GM21515 (cell line): Measurements from ENCODE around the gene MGST3.
"Not testable (repeated sequence)": the region's sequence is repeated elsewhere in the genome, so short reads cannot be mapped to it uniquely, and the experiment has no call there.

Experiments
- ATAC-seq: cut with Tn5 transposase; IDR thresholded peaks from one replicate; pipeline ENCODE4 v1.9.1; 2021; ENCODE audit not compliant: unreplicated experiment

MGST3 gene

DNA sequence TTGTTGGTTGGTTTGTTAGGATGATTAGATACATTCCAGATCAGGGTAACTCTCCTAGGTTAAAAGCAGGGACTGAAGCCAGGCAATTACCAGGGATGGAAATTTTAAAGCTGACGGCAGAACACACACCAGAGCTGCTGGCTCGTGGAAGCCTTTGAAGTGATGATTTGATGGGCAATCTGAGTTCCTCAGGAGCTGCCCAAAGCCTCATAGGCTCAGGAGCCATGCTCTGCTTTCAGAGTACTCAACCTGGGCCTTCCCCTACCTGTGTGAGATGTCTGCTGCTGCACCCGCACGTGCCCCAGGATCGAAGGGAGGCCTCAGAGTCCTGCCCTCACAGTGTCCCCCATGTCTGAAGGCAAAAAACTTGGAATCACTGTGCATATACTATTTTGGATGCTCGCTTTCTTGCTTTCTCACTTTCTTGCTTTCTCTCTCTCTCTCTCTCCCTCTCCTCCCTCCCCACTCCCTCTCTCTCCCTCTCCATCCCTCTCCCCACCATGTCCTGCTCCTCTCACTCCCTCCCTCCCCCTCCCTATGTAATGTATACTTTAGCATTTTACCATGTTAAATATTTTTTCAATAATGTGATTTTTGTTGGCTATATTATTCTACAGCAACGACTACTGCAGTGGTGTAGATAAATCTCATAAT, 18.0 kb downstream of the MGST3 start:
- ATAC-seq: no peak

DNA sequence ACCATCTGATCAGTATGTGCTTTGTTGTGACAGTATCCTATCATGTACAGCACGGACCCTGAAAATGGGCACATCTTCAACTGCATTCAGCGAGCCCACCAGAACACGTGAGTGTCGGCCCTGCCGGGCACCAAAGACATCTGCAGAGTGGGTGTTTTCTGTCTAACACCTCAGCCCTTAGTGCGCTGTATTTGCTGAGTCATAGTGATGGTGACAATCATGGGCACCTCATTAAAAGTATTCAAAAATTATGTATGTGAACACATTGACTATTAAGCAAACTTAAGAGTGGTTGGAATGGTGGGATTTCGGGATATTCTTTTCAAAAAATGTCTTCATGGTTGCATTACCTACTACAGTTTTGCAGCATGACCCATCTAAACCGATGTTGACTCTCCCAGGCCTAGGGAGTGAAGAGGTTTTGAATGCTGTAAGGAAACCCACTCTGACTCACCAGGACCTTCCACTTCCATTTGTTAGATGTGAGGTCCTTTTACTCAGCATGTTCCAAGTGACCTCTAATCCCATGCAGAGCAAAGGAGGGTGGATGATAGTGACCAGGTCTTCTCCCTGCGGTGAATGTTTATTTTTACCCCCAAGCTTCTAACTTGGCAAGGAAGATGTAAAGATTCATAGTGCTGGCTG, 20.1 kb downstream of the MGST3 start:
- ATAC-seq: no peak

DNA sequence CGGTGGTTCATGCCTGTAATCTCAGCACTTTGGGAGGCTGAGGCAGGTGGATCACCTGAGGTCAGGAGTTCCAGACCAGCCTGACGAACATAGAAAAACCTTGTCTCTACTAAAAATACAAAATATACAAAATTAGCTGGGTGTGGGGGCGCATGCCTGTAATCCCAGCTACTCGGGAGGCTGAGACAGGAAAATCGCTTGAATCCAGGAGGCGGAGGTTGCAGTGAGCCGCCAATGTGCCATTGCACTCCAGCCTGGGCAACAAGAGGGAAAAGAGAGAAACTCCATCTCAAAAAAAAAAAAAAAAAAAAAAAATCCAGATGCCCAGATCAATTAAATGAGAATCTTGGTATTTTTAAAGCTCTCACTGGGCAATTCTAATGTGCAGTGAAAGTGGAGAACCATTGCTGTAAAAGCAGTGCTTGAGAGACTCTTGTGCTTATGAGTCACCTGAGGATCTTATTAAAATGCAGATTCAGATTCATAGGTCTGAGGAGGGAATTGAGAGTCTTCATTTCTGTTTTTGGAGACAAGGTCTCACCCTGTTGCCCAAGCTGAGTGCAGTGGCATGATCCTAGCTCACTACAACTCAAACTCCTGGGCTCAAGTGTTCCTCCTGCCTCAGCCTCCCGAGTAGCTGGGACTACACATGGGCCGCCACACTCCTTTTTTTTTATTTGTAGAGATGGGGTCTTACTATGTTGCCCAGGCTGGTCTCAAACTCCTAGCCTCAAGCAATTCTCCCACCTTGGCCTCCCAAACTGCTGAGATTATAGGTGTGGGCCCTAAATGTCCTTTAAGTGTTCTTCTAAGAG, 27.9 kb downstream of the MGST3 start:
- ATAC-seq: not testable (repeated sequence)

DNA sequence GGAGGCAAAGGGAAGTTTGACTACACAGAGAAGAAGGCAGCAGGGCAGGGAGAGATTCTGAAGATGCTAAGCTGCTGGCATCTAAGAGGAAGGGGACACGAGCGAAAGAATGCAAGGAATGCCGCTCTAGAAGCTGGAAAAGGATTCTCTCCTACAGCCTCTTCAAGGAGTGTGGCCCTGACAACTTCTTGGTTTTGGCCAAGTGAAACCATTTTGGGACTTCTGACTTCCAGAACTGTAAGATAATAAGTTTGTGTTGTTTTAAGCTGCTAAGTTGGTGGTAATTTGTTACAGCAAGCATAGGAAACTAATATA, 28.5 kb downstream of the MGST3 start:
- ATAC-seq: no peak

DNA sequence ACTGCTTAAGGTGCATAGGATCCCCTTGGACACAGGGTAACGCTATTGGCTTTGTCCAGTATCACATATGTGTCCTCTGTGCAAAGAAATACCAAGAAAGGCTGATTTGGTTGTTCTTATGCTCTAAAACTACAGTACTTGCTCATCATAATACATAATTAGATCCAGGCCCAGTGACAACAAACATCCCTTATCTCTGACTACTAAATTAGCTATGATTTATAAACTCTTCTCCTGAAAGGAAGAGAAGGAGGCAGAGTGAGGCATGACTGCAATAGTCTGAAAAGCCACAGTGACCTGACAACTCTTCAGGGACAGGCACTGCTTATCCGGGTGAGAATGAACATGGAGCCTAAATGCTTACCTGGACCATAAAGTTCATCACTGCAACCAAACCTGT, 30.7 kb downstream of the MGST3 start:
- no peak for ATAC-seq

DNA sequence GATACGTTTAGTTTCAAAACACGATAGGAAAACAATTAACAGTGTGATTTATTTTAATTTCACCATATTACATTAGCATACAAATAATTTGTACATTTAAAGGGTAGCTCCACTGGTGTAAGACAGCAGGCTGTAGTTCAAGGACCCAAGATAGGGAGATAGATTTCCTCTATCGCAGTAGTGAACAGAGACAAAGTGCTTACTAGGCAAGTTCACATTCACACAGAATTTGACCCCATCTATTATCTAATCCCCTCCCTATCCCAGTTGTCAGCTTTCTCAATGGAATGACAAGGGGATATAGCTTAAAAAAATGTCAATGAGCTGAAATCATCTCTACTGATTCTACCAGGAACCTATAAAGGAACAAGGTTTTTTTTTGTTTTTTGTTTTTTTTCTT, 31.2 kb downstream of the MGST3 start:
- ATAC-seq: no peak

DNA sequence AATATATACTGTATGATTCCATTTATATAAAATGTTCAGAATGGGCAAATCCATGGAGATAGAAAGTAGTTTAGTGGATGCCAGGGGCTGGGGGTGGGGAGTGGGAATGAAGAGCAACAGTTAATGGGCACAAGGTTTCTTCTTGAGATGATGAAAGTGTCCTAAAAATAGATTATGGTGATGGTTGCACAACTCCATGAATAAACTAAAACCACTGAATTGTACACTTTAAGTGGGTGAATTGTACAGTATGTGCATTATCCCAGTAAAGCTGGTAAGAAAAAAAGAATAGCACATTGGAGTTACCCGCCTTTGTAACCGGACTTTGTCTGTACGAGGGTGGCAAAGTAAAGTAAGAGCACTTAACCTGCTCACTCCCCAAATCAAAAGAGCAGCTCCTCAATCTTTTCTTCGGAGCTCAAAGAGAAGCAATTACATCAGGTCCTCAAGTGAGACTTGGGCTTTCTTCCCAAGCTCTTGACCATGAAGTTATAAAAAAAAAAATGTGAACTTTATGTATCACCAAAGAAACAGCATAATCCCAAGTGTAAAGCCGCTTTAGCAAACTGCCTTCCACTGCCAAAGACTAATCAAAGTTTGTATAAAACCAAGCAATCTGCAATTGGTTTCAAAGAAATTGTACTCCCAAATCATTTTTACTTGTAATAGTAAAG, 35.3 kb downstream of the MGST3 start:
- ATAC-seq: no peak

DNA sequence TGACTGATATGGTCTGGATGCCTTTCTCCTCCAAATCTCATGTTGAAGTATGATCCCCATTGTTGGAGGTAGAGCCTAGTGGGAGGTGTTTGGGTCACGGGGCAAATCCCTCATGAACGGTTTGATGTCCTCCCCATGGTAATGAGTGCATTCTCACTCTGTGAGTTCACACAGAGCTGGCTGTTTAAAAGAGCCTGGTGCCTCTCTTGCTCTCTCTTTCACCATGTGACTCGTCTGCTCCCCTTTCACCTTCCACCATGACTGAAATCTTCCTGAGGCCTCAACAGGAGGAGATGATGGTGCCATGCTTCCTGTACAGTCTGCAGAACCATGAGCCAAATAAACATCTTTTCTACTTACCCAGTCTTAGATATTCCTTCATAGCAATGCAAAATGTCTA, 37.1 kb downstream of the MGST3 start:
- ATAC-seq: no peak

DNA sequence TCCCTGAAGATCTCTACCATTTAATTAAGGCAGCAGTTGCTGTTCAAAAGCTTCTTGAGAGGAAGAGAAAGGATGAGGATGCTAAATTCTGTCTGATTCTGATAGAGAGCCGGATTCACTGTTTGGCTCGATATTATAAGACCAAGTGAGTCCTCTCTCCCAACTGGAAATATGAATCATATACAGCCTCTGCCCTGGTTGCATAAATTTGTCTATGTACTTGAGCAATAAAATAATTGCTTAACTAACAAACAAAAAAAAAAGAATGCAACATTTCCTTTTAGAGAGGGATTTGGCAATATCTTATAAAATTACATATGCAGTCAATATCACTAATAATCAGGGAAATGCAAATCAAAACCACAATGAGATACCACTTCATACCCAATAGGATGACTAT, 40.5 kb downstream of the MGST3 start:
- ATAC-seq: no peak

DNA sequence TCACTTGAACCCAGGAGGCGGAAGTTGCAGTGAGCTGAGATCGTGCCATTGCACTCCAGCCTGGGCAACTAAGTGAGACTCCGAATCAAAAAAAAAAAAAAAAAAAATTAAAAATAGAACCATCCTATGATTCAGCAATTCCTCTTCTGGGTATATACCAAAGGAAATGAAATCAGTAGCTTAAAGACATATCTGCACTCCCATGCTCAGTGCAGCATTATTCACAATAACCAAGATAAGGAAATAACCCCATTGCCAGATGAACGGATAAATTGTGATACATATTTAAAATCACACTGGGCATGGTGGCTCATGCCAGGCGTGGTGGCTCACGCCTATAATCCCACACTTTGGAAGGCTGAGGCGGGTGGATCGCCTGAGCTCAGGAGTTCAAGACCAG, 43.6 kb downstream of the MGST3 start:
- ATAC-seq: no peak

DNA sequence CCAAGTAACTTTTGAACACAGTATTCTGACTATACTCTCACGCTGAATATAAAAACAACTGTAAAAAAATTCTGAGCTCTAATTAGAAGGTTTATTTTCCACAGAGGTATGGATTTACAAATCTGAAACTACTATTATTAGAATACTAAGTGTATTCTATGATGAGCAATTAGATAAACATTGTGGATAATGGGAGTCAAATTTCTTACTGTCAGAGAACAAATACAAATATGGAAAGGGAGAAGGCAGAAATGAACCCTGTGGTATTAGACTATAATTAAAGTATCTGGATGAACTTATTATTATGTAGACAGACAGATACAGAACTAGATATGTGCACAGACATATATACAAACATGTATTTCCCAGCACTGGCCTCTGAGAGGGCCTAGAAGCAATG, 44.8 kb downstream of the MGST3 start:
- ATAC-seq: no peak

DNA sequence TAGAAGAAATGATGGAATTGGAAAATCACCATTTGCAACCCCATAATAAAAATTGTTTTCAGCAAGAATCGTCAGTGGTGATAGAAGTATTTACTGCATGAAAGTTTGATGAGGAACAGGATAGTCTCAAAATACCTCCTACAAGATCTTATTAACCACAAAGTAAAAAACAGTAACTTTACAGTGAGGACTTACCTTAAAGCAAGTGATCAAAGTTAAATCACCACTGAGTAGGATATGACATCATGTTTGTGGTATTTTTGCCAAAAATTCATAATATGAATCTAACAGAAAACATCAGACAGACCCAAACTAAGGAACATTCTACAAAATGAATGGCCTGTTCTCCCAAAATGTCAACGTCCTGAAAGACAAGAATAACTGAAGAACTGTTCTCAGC, 47.5 kb downstream of the MGST3 start:
- no peak for ATAC-seq

DNA sequence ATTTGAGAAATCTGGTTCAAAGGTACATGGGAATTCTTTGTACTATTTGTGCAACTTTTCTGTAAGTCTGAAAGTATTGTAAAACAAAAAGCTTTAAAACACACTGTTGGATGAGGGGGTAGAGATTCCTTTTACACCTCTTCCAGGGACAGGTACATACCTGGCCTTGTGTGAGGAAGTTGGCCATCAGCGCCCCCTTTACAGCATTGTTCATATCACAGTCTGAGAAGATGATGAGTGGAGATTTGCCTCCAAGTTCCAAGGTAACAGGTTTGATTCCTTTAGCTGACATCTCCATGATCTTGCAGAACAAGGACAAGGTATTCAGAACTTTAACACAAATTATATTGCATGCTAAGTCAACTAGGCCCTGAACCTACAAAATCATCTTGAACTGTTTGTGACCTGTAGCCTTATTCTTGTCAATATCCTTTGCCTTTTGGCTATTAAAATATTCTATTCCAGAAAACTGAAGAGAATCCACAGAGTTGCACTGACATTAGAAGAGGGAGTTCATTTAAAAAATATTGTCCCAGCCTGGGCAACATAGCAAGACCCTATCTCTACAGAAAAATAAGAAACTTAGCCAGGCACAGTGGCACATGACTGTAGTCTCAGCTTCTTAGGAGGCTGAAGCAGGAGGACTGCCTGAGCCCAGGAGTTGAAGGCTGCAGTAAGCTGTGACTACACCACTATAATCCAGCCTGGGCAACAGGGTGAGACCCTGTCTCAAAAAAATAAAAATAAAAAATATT, 48.4 kb downstream of the MGST3 start:
- ATAC-seq: no peak

DNA sequence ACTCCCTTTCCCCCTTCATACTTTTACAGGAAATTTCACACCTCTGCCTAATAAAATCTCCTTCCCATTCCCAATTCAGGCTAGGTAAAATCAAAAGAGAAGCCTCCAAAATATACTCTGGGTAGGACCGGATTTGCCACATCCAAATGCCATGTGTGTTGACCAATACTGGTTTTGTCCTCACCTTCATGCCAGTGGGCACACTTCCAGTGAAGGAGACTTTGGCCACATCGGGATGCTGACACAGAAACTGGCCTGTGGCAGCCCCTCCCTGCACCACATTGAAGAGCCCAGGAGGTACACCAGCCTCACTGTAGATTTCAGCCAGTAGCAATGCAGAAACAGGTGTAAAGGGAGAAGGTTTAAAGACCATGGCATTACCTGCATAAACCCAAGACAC, 49.3 kb downstream of the MGST3 start:
- no peak for ATAC-seq

DNA sequence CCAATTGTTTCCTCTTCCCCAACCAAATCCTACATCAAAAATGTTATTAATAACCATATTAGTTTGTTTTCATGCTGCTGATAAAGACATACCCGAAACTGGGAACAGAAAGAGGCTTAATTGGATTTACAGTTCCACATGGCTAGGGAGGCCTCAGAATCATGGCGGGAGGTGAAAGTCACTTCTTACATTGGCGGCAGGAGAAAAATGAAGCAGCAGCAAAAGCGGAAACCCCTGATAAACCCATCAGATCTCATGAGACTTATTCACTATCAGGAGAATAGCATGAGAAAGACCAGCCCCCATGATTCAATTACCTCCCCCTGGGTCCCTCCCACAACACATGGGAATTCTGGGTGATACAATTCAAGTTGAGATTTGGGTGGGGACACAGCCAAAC, 49.7 kb downstream of the MGST3 start:
- ATAC-seq: not testable (repeated sequence)

DNA sequence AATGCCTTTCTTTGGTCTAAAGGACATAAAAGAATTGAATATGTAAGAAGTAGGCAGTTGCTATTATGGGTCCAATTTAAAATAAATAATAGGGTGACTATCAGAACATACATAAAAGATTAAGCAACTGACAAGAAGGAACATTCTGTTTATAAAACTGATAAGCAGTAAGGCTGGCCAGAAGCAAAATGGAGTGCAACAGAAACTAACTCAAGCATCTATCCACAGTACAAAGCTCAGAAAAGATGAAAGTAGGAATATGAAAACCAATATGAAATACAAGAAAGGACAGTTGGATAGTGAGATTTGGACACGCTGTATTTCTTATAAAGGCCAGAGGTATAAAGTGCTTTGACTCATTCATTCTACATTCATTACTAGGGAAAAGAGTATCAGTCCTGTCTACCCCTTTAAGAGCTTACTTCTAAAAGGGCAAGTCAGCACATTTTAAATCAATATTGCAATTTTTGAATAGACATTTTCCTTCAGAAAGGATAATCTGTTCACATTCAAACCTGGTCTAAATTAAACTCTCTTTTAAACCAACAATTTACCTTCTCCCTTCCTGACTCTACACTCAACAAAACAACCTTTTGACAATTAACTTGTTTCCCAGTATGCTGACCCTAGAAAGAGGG, 52.9 kb downstream of the MGST3 start:
- no peak for ATAC-seq

DNA sequence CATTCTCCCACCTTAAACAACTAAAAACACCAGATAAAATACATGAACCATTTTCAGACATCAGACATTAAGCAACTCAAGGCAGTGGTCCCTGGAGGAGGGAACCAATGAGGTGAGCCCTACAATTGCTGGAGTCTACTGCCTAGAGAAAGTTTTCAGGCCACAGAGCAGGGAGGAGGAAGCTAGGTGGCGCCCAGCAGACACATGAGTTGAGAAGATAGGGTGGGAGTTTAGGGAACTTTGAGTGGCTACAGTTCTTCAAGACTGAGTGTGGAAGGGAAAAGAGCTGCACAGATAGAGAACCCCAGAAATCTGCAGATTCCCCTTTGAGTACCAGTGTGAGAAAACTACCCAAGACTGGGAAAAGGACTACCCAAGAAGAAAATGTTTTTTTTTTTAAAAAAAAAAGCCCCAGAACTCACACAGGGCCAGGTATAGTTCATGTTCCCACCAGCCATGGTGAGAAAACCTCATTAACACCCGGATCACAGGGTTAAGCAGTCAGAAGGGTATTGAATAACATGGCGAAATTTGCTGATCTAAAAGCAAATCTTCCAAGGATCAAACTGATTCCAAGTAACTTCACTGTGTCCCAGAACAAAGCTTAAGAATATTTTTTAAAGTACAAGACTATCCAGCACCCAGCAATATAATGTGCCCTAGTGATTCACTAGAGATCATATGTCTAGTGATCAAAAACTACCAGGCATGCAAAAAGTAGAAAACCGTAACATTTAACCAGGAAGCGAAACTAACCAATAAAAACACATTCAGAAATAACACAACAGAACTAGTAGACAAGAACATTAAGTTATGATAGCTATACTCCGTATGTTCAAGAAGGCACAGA, 55.3 kb downstream of the MGST3 start:
- ATAC-seq: peak; percentile 63

DNA sequence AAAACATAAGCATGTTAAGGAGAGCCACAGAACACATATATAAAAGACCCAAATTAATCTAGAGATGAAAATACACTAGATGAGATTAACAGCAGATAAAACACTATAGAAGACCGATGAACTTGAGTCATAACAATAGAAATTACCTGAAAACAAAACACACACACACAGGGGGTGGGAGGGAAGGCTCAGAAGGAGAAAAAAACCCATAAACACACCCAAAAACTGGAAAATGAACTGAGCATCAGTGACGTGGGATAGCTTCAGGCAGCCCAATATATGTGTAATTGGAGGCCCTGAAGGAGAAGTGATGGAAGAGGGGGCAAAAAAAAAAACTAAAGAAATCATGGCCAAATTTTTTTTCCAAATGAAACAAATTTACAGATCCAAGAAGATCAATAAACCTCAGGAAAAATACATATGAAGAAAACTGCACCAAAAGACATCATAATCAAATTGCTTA, 56.0 kb downstream of the MGST3 start:
- ATAC-seq: peak; percentile 37

DNA sequence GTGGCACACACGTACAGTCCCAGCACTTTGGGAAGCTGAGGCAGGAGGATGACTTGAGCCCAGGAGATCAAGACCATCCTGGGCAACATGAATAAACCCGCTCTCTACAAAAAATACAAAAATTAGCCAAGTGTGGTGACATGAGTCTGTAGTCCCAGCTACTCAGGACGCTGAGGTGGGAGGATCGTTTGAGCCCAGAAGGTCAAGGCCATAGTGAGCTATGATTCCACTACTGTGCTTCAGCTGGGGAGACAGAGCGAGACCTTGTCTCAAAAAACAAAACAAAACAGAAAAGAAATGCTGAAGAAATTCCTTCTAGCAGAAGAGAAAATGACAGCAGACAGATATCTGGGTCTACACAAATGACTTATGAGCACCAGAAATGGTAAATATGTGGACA, 57.0 kb downstream of the MGST3 start:
- no peak for ATAC-seq

DNA sequence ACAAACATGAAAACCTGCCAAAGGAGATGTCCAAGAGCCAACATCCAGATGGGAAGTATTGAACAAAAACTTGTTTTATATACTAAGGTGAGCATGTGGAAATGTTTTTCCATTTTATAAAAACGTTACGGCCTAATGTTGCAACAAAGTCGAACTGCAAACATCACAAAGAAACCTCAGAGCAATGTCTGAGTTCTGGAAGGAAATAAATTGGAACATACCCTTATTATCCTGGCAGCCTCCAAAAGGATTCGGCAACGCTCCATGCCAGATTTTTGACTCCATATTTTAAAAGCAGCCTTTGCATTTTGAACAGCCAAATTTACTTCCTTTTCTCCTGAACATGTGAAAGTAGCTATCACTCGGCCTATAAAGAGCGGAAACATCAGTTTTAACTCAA, 64.0 kb downstream of the MGST3 start:
- ATAC-seq: no peak
